Measurements from ENCODE around the gene ADAD2. TPM values are rescaled to one million over a fixed set of nuclear protein-coding genes. Genes with fewer than 3 reads are reported as not detected.

Gene ADAD2
- total and polyA plus RNA-seq, 9 of the 15 experiments (the other 6 are each of a cell fraction or from before 2014, with no cell fraction given) = 0.07 TPM; not detected in 8

GRCh38 chr16:84246679-84247077, 55.7 kb downstream of the ADAD2 start (continued):
- TF ChIP-seq REST (IDR thresholded peaks at IDR 0.05; ENCODE audit: borderline replicate concordance) = peak; percentile 73
- TF ChIP-seq REST (CRISPR knock-in tag; IDR thresholded peaks at IDR 0.05; ENCODE audit: low read depth) = no peak
- TF ChIP-seq, protein P1, sequence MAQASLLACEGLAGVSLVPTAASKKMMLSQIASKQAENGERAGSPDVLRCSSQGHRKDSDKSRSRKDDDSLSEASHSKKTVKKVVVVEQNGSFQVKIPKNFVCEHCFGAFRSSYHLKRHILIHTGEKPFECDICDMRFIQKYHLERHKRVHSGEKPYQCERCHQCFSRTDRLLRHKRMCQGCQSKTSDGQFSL (CRISPR knock-in tag; IDR thresholded peaks at IDR 0.05) = no peak
- TF ChIP-seq, protein P1 (tag; IDR thresholded peaks at IDR 0.05) = peak in 1 of 2 experiments; percentile 94; a peak in 2 of 4 replicates
- TF ChIP-seq VEZF1 (CRISPR knock-in tag; IDR thresholded peaks at IDR 0.05) = peak; percentile 90
- TF ChIP-seq KLF16 (IDR thresholded peaks at IDR 0.05) = peak; percentile 65; the same call in 1 of the 2 replicates
- 0 out of 4 replicates have a peak, but pooled peaks of 1 of the 2 experiments have one; percentile 34 for TF ChIP-seq RCOR1 (IDR thresholded peaks at IDR 0.05; ENCODE audit: borderline replicate concordance in 1 of 2, low read depth in 2 of 2, low read length in 2 of 2)
- no peak for TF ChIP-seq RFX7 (CRISPR knock-in tag; IDR thresholded peaks at IDR 0.05)
- no peak for TF ChIP-seq ZFPM2 (CRISPR knock-in tag; IDR thresholded peaks at IDR 0.05)
- peak; percentile 37; the same call in 1 of the 2 replicates for TF ChIP-seq CBFA2T3 (IDR thresholded peaks at IDR 0.05)
- TF ChIP-seq TAL1 (IDR thresholded peaks at IDR 0.05) = peak; percentile 31; the same call in 1 of the 2 replicates
- peak; percentile 32; the same call in 1 of the 2 replicates for TF ChIP-seq TEAD4 (IDR thresholded peaks at IDR 0.05; ENCODE audit: low read length)
- TF ChIP-seq TEAD4 (CRISPR knock-in tag; IDR thresholded peaks at IDR 0.05; ENCODE audit: borderline replicate concordance) = no peak
- TF ChIP-seq ZEB2 (IDR thresholded peaks at IDR 0.05) = peak; percentile 27; the same call in 1 of the 2 replicates
- TF ChIP-seq HMG20A (CRISPR knock-in tag; conservative IDR thresholded peaks at IDR 0.05) = no peak
- peak; percentile 73; the same call in 1 of the 2 replicates for TF ChIP-seq SPI1 (IDR thresholded peaks at IDR 0.05; ENCODE audit: borderline replicate concordance, low read depth, low read length)
- no peak for TF ChIP-seq PRPF4 (IDR thresholded peaks at IDR 0.05; ENCODE audit: insufficient read depth, low read depth, low read length, poor library complexity, severe bottlenecking)

Data from K562 (cell line).